K562 (cell line): ENCODE measurements around the gene ZNF501. TPM values are rescaled to one million over a fixed set of nuclear protein-coding genes. Genes with fewer than 3 reads are reported as not detected.

Experiments
- ATAC-seq: fragments of 200-7000 bp; cut with Tn5 transposase; 3 replicates; pipeline ENCODE4 v1.9.1; 2020; ENCODE audit warnings: moderate library complexity
- BruUV-seq: library from RNA; stranded (reverse); fragments of 400-500 nt; replicated peaks from 2 replicates; lab custom pipeline; 2021; lab: Mats Ljungman, UMichigan
- CTCF ChIA-PET: fragments of 300-600 bp; formaldehyde crosslinking; extraction: SDS; loops from one replicate; lab custom pipeline; 2021; ENCODE audit warnings: low intra/inter-chr PET ratio; lab: Yijun Ruan, JAX
- POLR2A ChIA-PET: fragments of 300-600, 350-650 bp; sonication (Branson Sonifier 250); formaldehyde crosslinking; extraction: SDS; loops from one replicate; lab custom pipeline; 2021; ENCODE audit warnings: antibody characterized with exemption, inconsistent platforms; lab: Yijun Ruan, JAX
- DNase-seq, 4 experiments: peaks; one replicate each; pipeline versions ENCODE4 v3.0.0 to v3.0.0-alpha.2; 2011 to 2018; ENCODE audit warnings: low spot score in 3 of 4, mixed read lengths in 3 of 4; ENCODE audit errors: extremely low read depth in 1 of 4
- FAIRE-seq: peaks from 2 replicates; lab custom pipeline; 2011; peaks lifted over from hg19 to GRCh38; lab: Jason Lieb, UNC
- H2AFZ ChIP-seq: 2 replicates; pipeline ENCODE4 v1.6.0; 2011; ENCODE audit warnings: low read depth, low read length, control low read depth, inconsistent platforms
- H3K27ac ChIP-seq: fragments of 200-600 bp; 3 replicates; pipeline ENCODE4 v1.8.0; 2011; ENCODE audit warnings: low read depth, mild to moderate bottlenecking, control low read depth, inconsistent platforms, low read length, moderate library complexity, mixed read lengths; ENCODE audit errors: extremely low read depth
- H3K27me3 ChIP-seq, 2 experiments: fragments of 300-600 bp in 1 of 2; 2 replicates in 1 of 2; 3 replicates in 1 of 2; pipeline versions ENCODE4 v1.6.0 to v1.8.0; 2011; ENCODE audit warnings: inconsistent platforms in 2 of 2, low read length in 2 of 2, mild to moderate bottlenecking in 1 of 2, mixed read lengths in 1 of 2, moderate library complexity in 1 of 2; ENCODE audit not compliant: control insufficient read depth in 2 of 2, insufficient read depth in 2 of 2
- H3K36me3 ChIP-seq: fragments of 300-600 bp; 3 replicates; pipeline ENCODE4 v1.8.0; 2011; ENCODE audit warnings: mild to moderate bottlenecking, low read length, inconsistent platforms; ENCODE audit not compliant: control insufficient read depth, insufficient read depth
- H3K4me1 ChIP-seq, 2 experiments: fragments of 200-600 bp in 1 of 2; replicated peaks in 1 of 2; 2 replicates in 1 of 2; 3 replicates in 1 of 2; pipeline versions ENCODE4 v1.5.1 to v1.8.0; 2011; ENCODE audit warnings: inconsistent platforms in 2 of 2, low read length in 2 of 2, mild to moderate bottlenecking in 1 of 2, mixed read lengths in 1 of 2, moderate library complexity in 1 of 2; ENCODE audit not compliant: control insufficient read depth in 2 of 2, insufficient read depth in 2 of 2
- H3K4me2 ChIP-seq: 2 replicates; pipeline ENCODE4 v1.6.1; 2011; ENCODE audit warnings: low read length, control low read depth, inconsistent platforms, mixed read lengths; ENCODE audit not compliant: insufficient read depth
- H3K4me3 ChIP-seq: fragments of 200-600 bp; sonication (generic), shearing (Covaris generic); 2 replicates; pipeline ENCODE4 v1.5.1; 2016; ENCODE audit warnings: control low read depth, inconsistent platforms
- H3K79me2 ChIP-seq: fragments of 200-600 bp; 3 replicates; pipeline ENCODE4 v1.8.0; 2011; ENCODE audit warnings: low read length, inconsistent platforms; ENCODE audit not compliant: control insufficient read depth, insufficient read depth
- H3K9ac ChIP-seq, 2 experiments: 2 replicates each; pipeline versions ENCODE4 v1.6.0 to v1.6.1; 2011; ENCODE audit warnings: low read depth in 2 of 2, low read length in 2 of 2, control low read depth in 1 of 2, inconsistent platforms in 1 of 2, mild to moderate bottlenecking in 1 of 2, mixed read lengths in 1 of 2; ENCODE audit not compliant: insufficient read depth in 1 of 2
- H3K9me1 ChIP-seq: one replicate; pipeline ENCODE4 v1.6.0; 2011; ENCODE audit warnings: inconsistent platforms, mild to moderate bottlenecking, low read length, moderate library complexity; ENCODE audit not compliant: control insufficient read depth, insufficient read depth
- H3K9me3 ChIP-seq: replicated peaks from 2 replicates; pipeline ENCODE4 v1.5.1; 2011; ENCODE audit warnings: low read depth, low read length, inconsistent platforms; ENCODE audit not compliant: control insufficient read depth, insufficient read depth
- H4K20me1 ChIP-seq: replicated peaks from 2 replicates; pipeline ENCODE4 v1.6.1; 2011; ENCODE audit warnings: low read length, inconsistent platforms, mixed read lengths; ENCODE audit not compliant: control insufficient read depth, insufficient read depth
- CBX3 ChIP-seq, 2 experiments: IDR thresholded peaks; 1 replicate in 1 of 2; 2 replicates in 1 of 2; pipeline ENCODE4 v1.6.1; 2012; ENCODE audit warnings: inconsistent platforms in 2 of 2, low read length in 2 of 2, borderline replicate concordance in 1 of 2, control low read depth in 1 of 2
- CBX5 ChIP-seq: IDR thresholded peaks from 2 replicates; pipeline ENCODE4 v1.6.1; 2014; ENCODE audit warnings: low read depth, borderline replicate concordance
- ETS2 ChIP-seq: IDR thresholded peaks from 2 replicates; pipeline ENCODE4 v1.6.1; 2016; ENCODE audit warnings: borderline replicate concordance, missing genetic modification characterization, mild to moderate bottlenecking, moderate library complexity, missing compliant biosample characterization; ENCODE audit not compliant: poor library complexity, severe bottlenecking
- MAFG ChIP-seq: fragments of 450-650 bp; conservative IDR thresholded peaks from 2 replicates; pipeline ENCODE4 v1.6.1; 2016; ENCODE audit warnings: missing genetic modification characterization, missing compliant biosample characterization
- MAZ ChIP-seq, 2 experiments: fragments of 450-650 bp in 1 of 2; sonication (generic) in 1 of 2; formaldehyde crosslinking; IDR thresholded peaks in 1 of 2; conservative IDR thresholded peaks in 1 of 2; 2 replicates each; pipeline versions ENCODE4 v1.4.0 to v1.5.0; 2020; ENCODE audit warnings: mild to moderate bottlenecking in 1 of 2, missing genetic modification reagents in 1 of 2
- NBN ChIP-seq: fragments of 450-650 bp; IDR thresholded peaks from 2 replicates; pipeline ENCODE4 v1.6.1; 2016; ENCODE audit warnings: low read depth, mild to moderate bottlenecking
- REST ChIP-seq, 2 experiments: fragments of 450-650 bp; formaldehyde crosslinking in 1 of 2; IDR thresholded peaks; 2 replicates each; pipeline versions ENCODE4 v1.4.0 to v1.6.1; 2014 to 2020; ENCODE audit warnings: mild to moderate bottlenecking in 2 of 2, borderline replicate concordance in 1 of 2, low read depth in 1 of 2
- TARDBP ChIP-seq: fragments of 450-650 bp; IDR thresholded peaks from 2 replicates; pipeline ENCODE4 v1.6.1; 2016
- TRIM28 ChIP-seq: fragments of 450-650 bp; IDR thresholded peaks from 2 replicates; pipeline ENCODE4 v1.6.1; 2017
- ZBTB12 ChIP-seq: fragments of 250-450 bp; sonication (Bioruptor Pico); IDR thresholded peaks from 2 replicates; pipeline ENCODE4 v1.4.0; 2020
- ZZZ3 ChIP-seq: fragments of 450-650 bp; IDR thresholded peaks from 2 replicates; pipeline ENCODE4 v1.6.1; 2016; ENCODE audit warnings: antibody characterized with exemption, mild to moderate bottlenecking, moderate library complexity
- WGBS: fragments of 100-300 bp; shearing (Covaris generic); methylation state at CpG from one replicate; pipeline ENCODE4 v1.1.6; 2016; ENCODE audit warnings: low coverage, mixed read lengths; ENCODE audit not compliant: insufficient coverage; ENCODE audit errors: missing lambda C conversion rate; 5-methylcytosine and 5-hydroxymethylcytosine counted together
- in situ Hi-C: fragments of 300-500 bp; cut with MboI; formaldehyde crosslinking; loops from 4 replicates; pipeline ENCODE4 v1.15.0; 2018; ENCODE audit warnings: inconsistent platforms, mixed read lengths
- intact Hi-C: fragments of 100-400 bp; cut with micrococcal nuclease; formaldehyde crosslinking; loops from 2 replicates; pipeline ENCODE4 v1.14.2; 2022
- polyA plus RNA-seq, 8 experiments: library from polyadenylated mRNA; depleted of rRNA in 4 of 8; stranded (reverse) in 5 of 8; unstranded in 3 of 8; fragments of >200 nt; fragmentation: Nextera tagmentation in 2 of 8; fragmentation: Illumina TruSeq in 1 of 8; extraction: Ambion mirVana in 2 of 8; extraction: Trizol in 1 of 8; gene quantifications; 2 replicates each; pipeline versions ENCODE4 v1.2.1 to v1.2.3, GENCODE V29; 2011 to 2014; ENCODE audit warnings: inconsistent platforms in 1 of 8, missing spikeins in 1 of 8
- total RNA-seq, 7 experiments: library from RNA; depleted of rRNA in 6 of 7; stranded (reverse); fragments of >200 nt in 6 of 7; fragmentation: Illumina TruSeq in 2 of 7; extraction: Trizol in 2 of 7; gene quantifications; 2 replicates each; pipeline versions ENCODE4 v1.2.1 to v1.2.3, GENCODE V29; 2011 to 2021; ENCODE audit warnings: low replicate concordance in 1 of 7

ZNF501 gene
- total and polyA plus RNA-seq, 9 of the 15 experiments (the other 6 are each of a cell fraction or from before 2014, with no cell fraction given): 1.2 to 6.5 (median 3.7) TPM

GRCh38 chr3:44771424-44772098 lies 42.1 kb downstream of the ZNF501 start (continued):
- TF ChIP-seq MAFG (tag): peak; percentile 31; the same call in 1 of the 2 replicates
- TF ChIP-seq, all 486 proteins: peak for 5

- BruUV-seq: no TSS peak
- intact Hi-C loops (no loop called here), in situ Hi-C loops (no loop called here)
- ATAC-seq (no peak), FAIRE-seq (no peak), DNase-seq (peak in 1 of 4 experiments; percentile 26)
- no peak overlapping the region for H3K4me2 ChIP-seq
- no peak overlapping the region for H2AFZ ChIP-seq
- no peak overlapping the region for H3K9ac ChIP-seq
- H3K27me3 ChIP-seq: no peaks in the 10 kb centered on the region
- H3K4me3 ChIP-seq: no peak overlapping the region
- H3K9me3 ChIP-seq: peaks cover 22% of the 10 kb centered on the region
- WGBS: 100% methylated on average over 1 of the region's 1 CpG
- peaks cover 47% of the 10 kb centered on the region for H3K79me2 ChIP-seq
- H3K36me3 ChIP-seq: peaks cover 48% of the 10 kb centered on the region
- H4K20me1 ChIP-seq: no peaks in the 10 kb centered on the region
- POLR2A ChIA-PET: interaction anchor here (0.7 kb wide), 1 partner anchor 11 kb away, joined by 3 read pairs; the partner anchor contains the start of genes KIAA1143 and KIF15
- H3K27ac ChIP-seq: no peak overlapping the region
- CTCF ChIA-PET: no interaction called here
- H3K4me1 ChIP-seq: no peaks in the 10 kb centered on the region
- no peaks in the 10 kb centered on the region for H3K9me1 ChIP-seq
- no peak for TF ChIP-seq NBN
- peak; percentile 71 for TF ChIP-seq TRIM28
- TF ChIP-seq ETS2: no peak
- no peak for TF ChIP-seq REST (IDR thresholded peaks at IDR 0.05; ENCODE audit: borderline replicate concordance)
- no peak for TF ChIP-seq REST (CRISPR knock-in tag; IDR thresholded peaks at IDR 0.05; ENCODE audit: low read depth)
- no peak for TF ChIP-seq ZZZ3
- TF ChIP-seq CBX3 (IDR thresholded peaks at IDR 0.05; ENCODE audit: borderline replicate concordance in 1 of 2, low read length in 2 of 2): peak in 1 of 2 experiments; percentile 87; a peak in 2 of 3 replicates
- TF ChIP-seq TARDBP: no peak
- no peak for TF ChIP-seq ZBTB12 (CRISPR knock-in tag)
- TF ChIP-seq MAZ (CRISPR knock-in tag; conservative IDR thresholded peaks at IDR 0.05 in 1 of 2, IDR thresholded peaks at IDR 0.05 in 1 of 2): no peak
- TF ChIP-seq CBX5: peak; percentile 65; the same call in 1 of the 2 replicates
Measured at GRCh38 chr3:44772099-44772442, 42.6 kb downstream of the ZNF501 start.
